ENCODE measurements around the gene GANAB.

GANAB gene

DNA sequence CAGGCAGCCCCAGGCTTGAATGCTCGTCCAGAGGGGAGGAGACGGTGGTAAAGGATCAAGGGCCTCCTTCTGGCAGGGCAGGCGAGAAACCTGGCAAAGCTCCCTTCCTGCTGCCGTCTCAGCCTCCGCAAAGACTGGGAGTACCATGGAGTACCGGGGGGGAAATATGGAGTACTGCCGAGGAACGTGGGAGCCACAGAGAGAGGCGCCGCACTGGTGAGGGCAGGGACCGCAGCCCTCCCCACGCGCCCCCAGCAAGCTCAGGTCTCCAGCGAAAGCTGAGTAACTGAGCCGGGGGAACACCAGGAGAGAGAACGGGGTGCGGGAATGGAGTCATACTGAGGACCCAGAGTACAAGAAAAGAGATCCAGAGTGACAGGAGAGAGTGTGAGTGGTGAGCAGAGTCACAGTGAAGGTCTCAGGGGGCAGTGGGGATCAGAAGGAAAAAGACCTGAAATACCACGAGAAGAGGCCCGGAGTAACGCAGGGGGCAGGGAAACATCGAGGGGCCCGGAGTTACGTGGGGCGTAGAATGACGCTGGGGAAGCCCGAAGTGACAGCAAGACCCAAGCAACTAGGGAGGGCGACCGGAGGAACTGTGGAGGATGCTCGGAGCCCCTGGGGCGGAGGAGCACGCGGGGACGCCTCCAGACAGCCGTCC is 34.6 kb downstream of the GANAB start:
- no peak overlapping the region for H3K23ac ChIP-seq (ENCODE audit: low read length)
- H3K4me1 ChIP-seq (ENCODE audit: control insufficient read depth in 1 of 2, insufficient read depth in 2 of 2, low read length in 2 of 2), result peaks cover 14% of the 10 kb centered on the region in 2 experiments
- H3K4me2 ChIP-seq (ENCODE audit: low read length), result peak overlapping the region; percentile 93
- H4K12ac ChIP-seq (ENCODE audit: low read depth, low read length), result peak overlapping the region; percentile 45
- peak overlapping the region; percentile 84 for H4K91ac ChIP-seq (ENCODE audit: low read depth, low read length)
- H4K8ac ChIP-seq (ENCODE audit: low read depth, low read length), result peak overlapping the region; percentile 86
- peak overlapping the region; percentile 66 for H2BK5ac ChIP-seq (ENCODE audit: low read depth, low read length, poor library complexity)
- H3K9ac ChIP-seq (ENCODE audit: low read length), result peak overlapping the region; percentile 89
- H3K27ac ChIP-seq (ENCODE audit: low read depth, low read length), result peak overlapping the region; percentile 65
- peak overlapping the region; percentile 85 for H2AFZ ChIP-seq (ENCODE audit: insufficient read depth, low read length, poor library complexity)
- WGBS (ENCODE audit: extremely low coverage, insufficient coverage, insufficient read length), result no CpG with 5 or more reads among the region's 34 CpGs
- H3K9me3 ChIP-seq (ENCODE audit: insufficient read depth, low read depth, low read length), result peaks cover 2% of the 10 kb centered on the region
- peak overlapping the region; percentile 80 for H2BK120ac ChIP-seq (ENCODE audit: insufficient read depth, low read length, poor library complexity)
- H3K4me3 ChIP-seq (ENCODE audit: low read depth, low read length), result peak overlapping the region; percentile 80
- H3K4ac ChIP-seq (ENCODE audit: low read depth, low read length), result peak overlapping the region; percentile 16
- H2AK5ac ChIP-seq (ENCODE audit: low read length), result peak overlapping the region; percentile 40
- no peaks in the 10 kb centered on the region for H3K27me3 ChIP-seq (ENCODE audit: insufficient read depth, low read length)
- H3K36me3 ChIP-seq (ENCODE audit: control insufficient read depth in 1 of 2, insufficient read depth in 2 of 2, low read length in 2 of 2), result peaks cover 37 to 39% of the 10 kb centered on the region in 2 experiments
- peaks cover 9% of the 10 kb centered on the region for H3K79me2 ChIP-seq (ENCODE audit: control insufficient read depth, insufficient read depth, low read length, poor library complexity)
- peak overlapping the region; percentile 70 for H3K18ac ChIP-seq (ENCODE audit: low read length)
- DNase-seq, result peak in 1 of 2 donors; percentile 17
- peaks cover 14% of the 10 kb centered on the region for H3K79me1 ChIP-seq (ENCODE audit: low read length)
- H3K14ac ChIP-seq (ENCODE audit: low read length), result peak overlapping the region; percentile 91
- H2BK12ac ChIP-seq (ENCODE audit: low read length), result peak overlapping the region; percentile 17

DNA sequence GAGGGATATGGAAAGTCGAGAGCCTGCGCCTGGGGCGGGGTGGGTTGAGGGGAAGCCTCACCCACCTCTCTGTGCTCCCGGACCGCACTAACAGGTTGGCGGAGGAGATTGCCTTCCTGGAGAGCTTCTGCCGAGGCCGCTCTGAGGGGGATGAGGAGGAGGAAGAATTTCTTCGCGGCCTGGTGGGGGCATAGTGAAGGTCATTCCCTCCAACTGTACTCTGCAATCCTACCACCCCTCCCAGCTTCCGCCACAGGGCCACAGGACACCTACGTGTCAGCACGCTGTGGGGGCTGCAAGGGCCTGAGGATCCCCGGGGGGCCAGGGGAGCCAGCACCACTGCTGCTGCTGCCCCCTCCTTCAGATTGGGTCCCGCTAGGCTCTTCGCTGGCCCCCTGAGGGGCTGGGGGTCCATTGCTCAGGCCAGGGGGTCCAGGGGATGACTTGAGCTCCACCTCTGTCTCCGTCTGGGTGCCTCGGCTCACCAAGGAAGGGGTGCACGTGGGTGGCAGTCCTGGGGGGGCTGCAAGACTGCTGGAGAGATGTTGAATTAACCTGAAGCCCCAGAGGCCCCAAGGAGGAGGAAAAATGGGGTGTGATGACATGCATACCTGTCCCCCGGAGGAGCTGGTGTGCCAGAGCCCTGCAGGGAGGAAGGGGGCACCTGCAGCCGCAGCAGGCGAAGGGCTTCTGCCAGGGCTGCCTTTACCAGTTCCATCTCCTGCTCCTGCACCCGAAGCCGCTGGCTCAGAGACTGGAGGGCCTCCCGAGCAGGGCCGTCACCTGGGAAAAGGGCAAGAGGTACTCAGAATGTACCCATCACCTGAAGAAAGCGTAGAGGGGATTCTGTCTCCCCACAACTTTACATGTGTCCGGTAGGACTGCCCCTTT is 35.4 kb downstream of the GANAB start:
- H2AFZ ChIP-seq (ENCODE audit: insufficient read depth, low read length, poor library complexity), result no peak overlapping the region
- H3K18ac ChIP-seq (ENCODE audit: low read length), result peak overlapping the region; percentile 58
- H2AK5ac ChIP-seq (ENCODE audit: low read length), result peak overlapping the region; percentile 78
- no peak overlapping the region for H2BK5ac ChIP-seq (ENCODE audit: low read depth, low read length, poor library complexity)
- DNase-seq, result no peak
- H3K27ac ChIP-seq (ENCODE audit: low read depth, low read length), result no peak overlapping the region
- H3K23ac ChIP-seq (ENCODE audit: low read length), result no peak overlapping the region
- peak overlapping the region; percentile 2 for H4K8ac ChIP-seq (ENCODE audit: low read depth, low read length)
- H3K9ac ChIP-seq (ENCODE audit: low read length), result no peak overlapping the region
- H4K12ac ChIP-seq (ENCODE audit: low read depth, low read length), result peak overlapping the region; percentile 1
- H3K4me1 ChIP-seq (ENCODE audit: control insufficient read depth in 1 of 2, insufficient read depth in 2 of 2, low read length in 2 of 2), result peaks cover 14 to 15% of the 10 kb centered on the region in 2 experiments
- peaks cover 9% of the 10 kb centered on the region for H3K79me2 ChIP-seq (ENCODE audit: control insufficient read depth, insufficient read depth, low read length, poor library complexity)
- H3K9me3 ChIP-seq (ENCODE audit: insufficient read depth, low read depth, low read length), result peaks cover 2% of the 10 kb centered on the region
- peak overlapping the region; percentile 93 for H3K4me2 ChIP-seq (ENCODE audit: low read length)
- peak overlapping the region; percentile 80 for H3K4me3 ChIP-seq (ENCODE audit: low read depth, low read length)
- peak overlapping the region; percentile 68 for H3K14ac ChIP-seq (ENCODE audit: low read length)
- H2BK120ac ChIP-seq (ENCODE audit: insufficient read depth, low read length, poor library complexity), result no peak overlapping the region
- no CpG with 5 or more reads among the region's 28 CpGs for WGBS (ENCODE audit: extremely low coverage, insufficient coverage, insufficient read length)
- no peaks in the 10 kb centered on the region for H3K27me3 ChIP-seq (ENCODE audit: insufficient read depth, low read length)
- H3K4ac ChIP-seq (ENCODE audit: low read depth, low read length), result peak overlapping the region; percentile 65
- H3K79me1 ChIP-seq (ENCODE audit: low read length), result peaks cover 14% of the 10 kb centered on the region
- H3K36me3 ChIP-seq (ENCODE audit: control insufficient read depth in 1 of 2, insufficient read depth in 2 of 2, low read length in 2 of 2), result peaks cover 31 to 33% of the 10 kb centered on the region in 2 experiments
- H2BK12ac ChIP-seq (ENCODE audit: low read length), result no peak overlapping the region
- H4K91ac ChIP-seq (ENCODE audit: low read depth, low read length), result no peak overlapping the region

- Histone ChIP-seq H4K12ac (ENCODE audit: low read depth, low read length) (no peak overlapping the region), H3K4me1 (ENCODE audit: control insufficient read depth in 1 of 2, insufficient read depth in 2 of 2, low read length in 2 of 2) (peaks cover 14 to 15% of the 10 kb centered on the region in 2 experiments), H4K8ac (ENCODE audit: low read depth, low read length) (no peak overlapping the region), H4K91ac (ENCODE audit: low read depth, low read length) (no peak overlapping the region), H2BK5ac (ENCODE audit: low read depth, low read length, poor library complexity) (no peak overlapping the region), H2AK5ac (ENCODE audit: low read length) (no peak overlapping the region), H3K4ac (ENCODE audit: low read depth, low read length) (no peak overlapping the region), H2BK12ac (ENCODE audit: low read length) (no peak overlapping the region), H2BK120ac (ENCODE audit: insufficient read depth, low read length, poor library complexity) (no peak overlapping the region), H3K18ac (ENCODE audit: low read length) (no peak overlapping the region), H3K9me3 (ENCODE audit: insufficient read depth, low read depth, low read length) (peaks cover 2% of the 10 kb centered on the region), H3K79me1 (ENCODE audit: low read length) (peaks cover 14% of the 10 kb centered on the region), H3K36me3 (ENCODE audit: control insufficient read depth in 1 of 2, insufficient read depth in 2 of 2, low read length in 2 of 2) (peaks cover 33 to 36% of the 10 kb centered on the region in 2 experiments), H3K9ac (ENCODE audit: low read length) (no peak overlapping the region), H3K27ac (ENCODE audit: low read depth, low read length) (no peak overlapping the region), H3K79me2 (ENCODE audit: control insufficient read depth, insufficient read depth, low read length, poor library complexity) (peaks cover 9% of the 10 kb centered on the region), H3K27me3 (ENCODE audit: insufficient read depth, low read length) (no peaks in the 10 kb centered on the region), H3K4me2 (ENCODE audit: low read length) (no peak overlapping the region), H3K23ac (ENCODE audit: low read length) (no peak overlapping the region), H2AFZ (ENCODE audit: insufficient read depth, low read length, poor library complexity) (no peak overlapping the region), H3K4me3 (ENCODE audit: low read depth, low read length) (no peak overlapping the region), H3K14ac (ENCODE audit: low read length) (no peak overlapping the region)
- DNase-seq, result no peak
- no CpG with 5 or more reads among the region's 6 CpGs for WGBS (ENCODE audit: extremely low coverage, insufficient coverage, insufficient read length)
Observed at GRCh38 chr11:62610403-62610802, 36.0 kb downstream of the GANAB start.

GRCh38 chr11:62608776-62609175 is 37.6 kb downstream of the GANAB start:
- Histone ChIP-seq H3K79me2 (ENCODE audit: control insufficient read depth, insufficient read depth, low read length, poor library complexity) (peaks cover 9% of the 10 kb centered on the region), H3K9ac (ENCODE audit: low read length) (no peak overlapping the region), H2BK12ac (ENCODE audit: low read length) (no peak overlapping the region), H3K4me3 (ENCODE audit: low read depth, low read length) (no peak overlapping the region), H4K8ac (ENCODE audit: low read depth, low read length) (no peak overlapping the region), H2BK120ac (ENCODE audit: insufficient read depth, low read length, poor library complexity) (no peak overlapping the region), H3K9me3 (ENCODE audit: insufficient read depth, low read depth, low read length) (no peaks in the 10 kb centered on the region), H3K36me3 (ENCODE audit: control insufficient read depth in 1 of 2, insufficient read depth in 2 of 2, low read length in 2 of 2) (peaks cover 35 to 37% of the 10 kb centered on the region in 2 experiments), H2AFZ (ENCODE audit: insufficient read depth, low read length, poor library complexity) (no peak overlapping the region), H4K91ac (ENCODE audit: low read depth, low read length) (no peak overlapping the region), H3K23ac (ENCODE audit: low read length) (no peak overlapping the region), H3K14ac (ENCODE audit: low read length) (no peak overlapping the region), H3K18ac (ENCODE audit: low read length) (no peak overlapping the region), H3K27ac (ENCODE audit: low read depth, low read length) (no peak overlapping the region), H3K4ac (ENCODE audit: low read depth, low read length) (no peak overlapping the region), H2AK5ac (ENCODE audit: low read length) (no peak overlapping the region), H3K4me2 (ENCODE audit: low read length) (no peak overlapping the region), H3K79me1 (ENCODE audit: low read length) (peaks cover 14% of the 10 kb centered on the region), H4K12ac (ENCODE audit: low read depth, low read length) (no peak overlapping the region), H3K27me3 (ENCODE audit: insufficient read depth, low read length) (no peaks in the 10 kb centered on the region), H2BK5ac (ENCODE audit: low read depth, low read length, poor library complexity) (no peak overlapping the region), H3K4me1 (ENCODE audit: control insufficient read depth in 1 of 2, insufficient read depth in 2 of 2, low read length in 2 of 2) (peaks cover 14 to 15% of the 10 kb centered on the region in 2 experiments)
- DNase-seq, result no peak
- no CpG with 5 or more reads among the region's 12 CpGs for WGBS (ENCODE audit: extremely low coverage, insufficient coverage, insufficient read length)
